Heart left ventricle (tissue), 13 donors: ENCODE measurements around the gene UBL5.
"Not testable (repeated sequence)": the region's sequence is repeated elsewhere in the genome, so short reads cannot be mapped to it uniquely, and the experiment has no call there.

Experiments used
- CTCF ChIP-seq, 12 donors: fragments of 200-600 bp; sonication (generic) in 4 of 12; IDR thresholded peaks; one replicate each; pipeline versions ENCODE4 v1.5.0 to v1.8.0; 2018 to 2022; ENCODE audit warnings: antibody characterized with exemption in 12 of 12, mild to moderate bottlenecking in 5 of 12
- POLR2A ChIP-seq, 2 donors: fragments of 450-650 bp; IDR thresholded peaks; one replicate each; pipeline ENCODE4 v1.6.1; 2017; ENCODE audit warnings: antibody characterized with exemption in 2 of 2, mild to moderate bottlenecking in 2 of 2, moderate library complexity in 2 of 2
- donor health status: ischemic (EF 13 %, LVEDD 7.1; RV severe dilation, severe dysfunction).
- donor health status: DM: no; HTN: yes; CAD: no.
- donor health status: DM: no; HTN: no; CAD: no.
- donor health status: ischemic (EF 25% LVEDD 6.9; RV normal size, moderate dysfunction).
- donor health status: ischemic (EF 25% LVEDD 5.7; RV mildly dilated, moderate dysfunction).
- donor health status: ischemic (EF 35%, LVEDD 5.7; RV mildly dilated, moderate dysfunction).
- donor health status: nonischemic (EF 11% LVEDD 7.7; RV severe dilation, severe dysfunction).
- donor health status: DM: yes; HTN: yes; CAD: no.
- donor health status: PGD.
- donor health status: ischemic (EF 29% LVEDD 5.4; RV normal size, mild dysfunction).
- donor health status: nonischemic (EF 23%, LVEDD 6.1; RV moderate dilation, normal function).

GRCh38 chr19:9843626-9844273, 16.0 kb downstream of the UBL5 start:
- TF ChIP-seq CTCF, POLR2A (IDR thresholded peaks at IDR 0.05): not testable (repeated sequence)
